Astrocyte of the spinal cord (primary cell): ENCODE results near the gene COL9A3.

ENCODE experiments used
- DNase-seq: peaks from one replicate; pipeline ENCODE4 v3.0.0; 2011; ENCODE audit warnings: low read depth, low spot score
- H3K4me3 ChIP-seq: 2 replicates; pipeline ENCODE4 v1.5.1; 2011; ENCODE audit warnings: low read depth, mild to moderate bottlenecking, low read length, moderate library complexity
- in situ Hi-C: cut with HindIII; loops from 2 replicates; pipeline ENCODE4 v1.10.0; 2017; ENCODE audit warnings: low sequenced_read_pairs
- TF ChIP-seq, protein P1 (sequence below): IDR thresholded peaks from 2 replicates; pipeline ENCODE4 v1.5.1; 2012; ENCODE audit warnings: low read depth, mild to moderate bottlenecking, low read length, inconsistent platforms

COL9A3 gene

DNA sequence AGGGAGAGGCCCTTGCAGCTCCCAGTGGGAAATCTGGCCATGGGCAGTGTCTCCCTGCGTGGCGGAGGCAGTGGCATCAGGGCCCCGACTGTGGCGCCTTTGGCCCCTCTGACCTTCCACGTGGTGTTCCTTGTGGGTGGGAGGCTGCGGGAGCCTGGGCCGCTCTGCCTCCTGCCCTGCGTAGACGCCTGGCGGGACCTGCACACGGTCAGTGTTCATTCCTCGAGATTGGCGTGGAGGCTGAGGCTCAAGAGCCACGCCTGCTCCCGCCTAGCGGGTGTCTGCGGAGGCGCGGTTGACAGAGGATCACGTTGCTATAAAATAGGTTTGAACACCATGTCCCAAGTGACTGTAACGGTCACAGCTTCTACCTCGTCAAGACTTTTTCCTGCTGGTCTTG lies 14.0 kb downstream of the COL9A3 start:
- H3K4me3 ChIP-seq: no peak overlapping the region
- in situ Hi-C loops: no loop called here
- TF ChIP-seq, protein P1, sequence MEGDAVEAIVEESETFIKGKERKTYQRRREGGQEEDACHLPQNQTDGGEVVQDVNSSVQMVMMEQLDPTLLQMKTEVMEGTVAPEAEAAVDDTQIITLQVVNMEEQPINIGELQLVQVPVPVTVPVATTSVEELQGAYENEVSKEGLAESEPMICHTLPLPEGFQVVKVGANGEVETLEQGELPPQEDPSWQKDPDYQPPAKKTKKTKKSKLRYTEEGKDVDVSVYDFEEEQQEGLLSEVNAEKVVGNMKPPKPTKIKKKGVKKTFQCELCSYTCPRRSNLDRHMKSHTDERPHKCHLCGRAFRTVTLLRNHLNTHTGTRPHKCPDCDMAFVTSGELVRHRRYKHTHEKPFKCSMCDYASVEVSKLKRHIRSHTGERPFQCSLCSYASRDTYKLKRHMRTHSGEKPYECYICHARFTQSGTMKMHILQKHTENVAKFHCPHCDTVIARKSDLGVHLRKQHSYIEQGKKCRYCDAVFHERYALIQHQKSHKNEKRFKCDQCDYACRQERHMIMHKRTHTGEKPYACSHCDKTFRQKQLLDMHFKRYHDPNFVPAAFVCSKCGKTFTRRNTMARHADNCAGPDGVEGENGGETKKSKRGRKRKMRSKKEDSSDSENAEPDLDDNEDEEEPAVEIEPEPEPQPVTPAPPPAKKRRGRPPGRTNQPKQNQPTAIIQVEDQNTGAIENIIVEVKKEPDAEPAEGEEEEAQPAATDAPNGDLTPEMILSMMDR: no peak
- DNase-seq: no peak

DNA sequence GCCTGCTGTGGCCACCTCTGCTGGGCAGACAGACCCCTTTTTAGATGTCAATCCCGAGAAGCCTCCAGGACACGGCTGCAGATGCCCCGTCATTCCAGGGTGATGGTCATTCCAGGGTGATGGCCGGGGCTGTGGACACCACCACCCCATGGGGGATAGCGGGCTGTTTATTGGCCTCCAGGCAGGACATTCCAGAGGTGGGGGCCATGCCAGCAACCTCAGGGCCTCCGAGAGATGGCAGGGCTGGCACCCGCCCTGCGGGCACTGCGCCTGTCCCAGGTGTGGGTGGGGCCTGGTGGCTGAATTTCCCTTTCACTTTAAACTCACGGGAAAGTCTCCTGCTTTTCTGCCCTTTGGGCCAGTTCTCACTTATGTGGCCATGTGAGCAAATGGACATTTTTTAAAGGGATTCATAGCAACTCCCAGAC lies 14.5 kb downstream of the COL9A3 start:
- in situ Hi-C loops: no loop called here

DNA sequence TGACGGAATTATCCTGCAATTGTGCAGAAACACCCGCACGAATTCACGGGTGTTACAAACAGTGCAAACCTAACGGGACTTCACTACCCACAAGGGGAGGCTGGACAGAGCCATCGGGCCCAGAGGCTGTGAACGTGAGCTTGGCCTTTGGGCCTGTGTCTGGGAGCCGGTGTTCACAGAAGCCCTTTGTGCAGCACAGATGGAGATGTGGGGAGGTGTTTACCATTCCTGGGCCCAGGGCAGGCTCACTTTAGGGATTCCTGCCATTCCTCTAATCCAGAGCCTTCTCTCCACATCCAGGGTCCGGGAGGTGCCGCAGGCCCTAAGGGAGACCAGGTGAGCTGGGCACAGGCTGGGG lies 15.0 kb downstream of the COL9A3 start:
- in situ Hi-C loops: no loop called here
- DNase-seq: no peak

More for the DNA sequence above, 14.5 kb downstream of the COL9A3 start:
- TF ChIP-seq, protein P1: no peak
- H3K4me3 ChIP-seq: no peak overlapping the region
- no peak for DNase-seq

DNA sequence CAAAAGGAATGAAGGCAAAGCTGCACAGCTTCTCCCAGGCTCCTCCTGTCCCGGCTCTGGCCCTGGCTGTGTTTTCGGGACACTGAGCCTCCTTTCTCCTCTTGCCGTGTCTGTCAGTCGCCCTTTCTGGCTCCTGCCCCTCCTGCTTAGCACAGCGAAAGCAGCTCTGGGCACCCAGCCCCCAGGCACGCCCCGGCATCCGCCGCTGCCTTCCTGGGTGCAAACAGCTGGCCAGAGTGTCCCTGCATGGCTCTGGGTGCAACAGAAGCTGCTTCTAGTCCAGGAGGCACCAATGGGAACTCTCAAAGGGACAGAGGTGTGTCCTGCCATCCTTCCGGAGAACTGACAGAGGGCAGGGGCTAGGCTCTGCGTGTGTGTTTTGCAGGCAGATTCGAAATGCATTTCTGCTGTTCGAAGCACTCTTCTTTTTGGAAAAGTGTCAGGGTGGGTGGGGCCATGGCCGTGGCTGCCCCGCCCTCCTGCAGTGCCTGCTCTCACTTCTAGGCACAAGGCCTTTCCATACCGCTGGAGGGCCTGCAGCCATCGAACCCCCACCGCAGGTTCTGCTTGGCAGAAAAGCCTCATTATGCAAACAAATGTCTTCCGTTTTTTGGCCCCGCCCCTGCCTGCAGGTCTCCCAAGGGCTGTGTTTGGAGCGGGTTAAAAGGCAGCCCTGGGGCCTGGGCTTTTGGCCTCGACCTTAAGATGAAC lies 15.5 kb downstream of the COL9A3 start:
- in situ Hi-C loops: no loop called here
- no peak overlapping the region for H3K4me3 ChIP-seq
- DNase-seq: no peak
- TF ChIP-seq, protein P1: no peak

More for the DNA sequence above, 15.0 kb downstream of the COL9A3 start:
- TF ChIP-seq, protein P1: no peak
- H3K4me3 ChIP-seq: no peak overlapping the region

DNA sequence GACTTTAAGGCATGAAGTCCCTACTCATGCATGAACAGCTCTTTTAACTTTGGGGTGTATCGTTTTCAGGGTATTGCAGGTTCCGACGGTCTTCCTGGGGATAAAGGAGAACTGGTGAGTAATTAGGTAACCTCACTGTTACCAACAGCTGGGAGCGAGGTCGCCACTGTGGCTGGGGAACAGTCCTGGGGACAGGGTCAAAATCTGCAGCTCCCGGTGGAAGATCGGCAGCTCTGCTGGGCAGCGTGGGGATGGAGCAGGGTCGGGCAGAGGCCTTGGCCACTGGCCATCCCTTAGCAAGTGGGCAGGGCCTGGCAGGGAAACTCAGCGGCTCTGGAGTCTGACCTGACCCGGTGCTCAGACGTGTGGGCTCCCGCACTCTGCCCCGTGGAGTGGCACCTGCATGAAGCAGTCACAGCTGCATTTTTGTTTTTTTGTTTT lies 16.1 kb downstream of the COL9A3 start:
- no peak for DNase-seq
- TF ChIP-seq, protein P1: no peak
- in situ Hi-C loops: no loop called here
- no peak overlapping the region for H3K4me3 ChIP-seq

DNA sequence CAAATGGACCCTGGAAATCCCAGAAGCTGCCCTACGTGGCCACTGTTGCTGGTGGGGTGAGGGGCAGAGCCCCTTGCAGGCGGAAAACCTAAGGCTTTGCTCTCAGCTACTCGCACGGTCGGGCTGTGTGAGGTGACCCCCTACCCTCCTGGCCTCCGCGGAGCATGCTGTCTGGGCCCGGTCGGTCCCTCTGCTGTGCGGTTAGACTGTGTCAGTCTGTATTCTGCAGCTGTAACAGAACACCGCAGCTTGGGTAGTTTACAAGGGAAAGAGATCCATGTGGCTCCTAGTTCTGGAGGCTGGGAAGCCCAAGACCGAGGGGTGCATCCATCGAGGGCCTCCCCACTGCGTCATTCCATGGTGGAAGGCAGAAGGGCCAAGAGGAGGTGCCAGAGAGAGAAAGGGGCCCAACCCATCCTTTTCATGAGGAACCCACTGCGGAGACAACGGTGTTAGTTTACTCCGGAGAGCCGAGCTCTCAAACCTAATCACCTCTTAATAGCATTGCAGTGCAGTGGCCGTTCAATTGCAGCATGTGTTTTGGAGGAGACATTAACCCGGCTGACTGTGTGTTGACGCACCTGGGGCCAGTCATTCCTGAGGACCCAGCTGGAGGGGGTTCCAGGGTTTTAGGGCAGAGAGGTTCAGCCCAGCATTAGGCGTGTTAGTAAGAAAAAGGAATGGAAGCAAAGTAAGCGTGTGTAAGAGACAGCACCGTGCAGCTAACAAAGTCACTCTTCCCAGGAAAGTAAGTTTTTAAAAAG lies 18.3 kb downstream of the COL9A3 start:
- TF ChIP-seq, protein P1: no peak
- no peak for DNase-seq
- H3K4me3 ChIP-seq: no peak overlapping the region
- in situ Hi-C loops: no loop called here
